ENCODE measurements around the gene REL.

DNA sequence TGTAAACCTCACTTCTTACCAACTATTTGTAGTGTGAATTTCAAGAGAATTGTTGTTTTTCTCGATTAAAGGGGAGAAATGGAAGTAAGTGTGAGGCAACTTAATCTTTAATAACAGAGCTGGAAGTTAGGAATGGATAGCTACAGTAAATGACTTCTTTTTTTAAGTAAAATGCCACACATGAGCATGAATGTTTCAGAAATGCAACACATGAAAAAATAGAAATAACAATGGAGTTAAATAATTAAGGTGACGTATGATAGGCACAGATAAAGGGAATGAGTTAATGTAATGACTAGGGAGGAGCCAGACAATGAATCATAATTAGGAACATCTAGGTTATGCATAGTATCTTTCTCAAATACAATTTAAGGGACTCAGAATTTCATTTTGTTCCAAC is 3.4 kb downstream of the REL start:
- TF ChIP-seq, protein P1, sequence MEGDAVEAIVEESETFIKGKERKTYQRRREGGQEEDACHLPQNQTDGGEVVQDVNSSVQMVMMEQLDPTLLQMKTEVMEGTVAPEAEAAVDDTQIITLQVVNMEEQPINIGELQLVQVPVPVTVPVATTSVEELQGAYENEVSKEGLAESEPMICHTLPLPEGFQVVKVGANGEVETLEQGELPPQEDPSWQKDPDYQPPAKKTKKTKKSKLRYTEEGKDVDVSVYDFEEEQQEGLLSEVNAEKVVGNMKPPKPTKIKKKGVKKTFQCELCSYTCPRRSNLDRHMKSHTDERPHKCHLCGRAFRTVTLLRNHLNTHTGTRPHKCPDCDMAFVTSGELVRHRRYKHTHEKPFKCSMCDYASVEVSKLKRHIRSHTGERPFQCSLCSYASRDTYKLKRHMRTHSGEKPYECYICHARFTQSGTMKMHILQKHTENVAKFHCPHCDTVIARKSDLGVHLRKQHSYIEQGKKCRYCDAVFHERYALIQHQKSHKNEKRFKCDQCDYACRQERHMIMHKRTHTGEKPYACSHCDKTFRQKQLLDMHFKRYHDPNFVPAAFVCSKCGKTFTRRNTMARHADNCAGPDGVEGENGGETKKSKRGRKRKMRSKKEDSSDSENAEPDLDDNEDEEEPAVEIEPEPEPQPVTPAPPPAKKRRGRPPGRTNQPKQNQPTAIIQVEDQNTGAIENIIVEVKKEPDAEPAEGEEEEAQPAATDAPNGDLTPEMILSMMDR (IDR thresholded peaks at IDR 0.05; ENCODE audit: insufficient read depth, low read length, poor library complexity, severe bottlenecking), result no peak
- no peak for TF ChIP-seq EZH2phosphoT487 (conservative IDR thresholded peaks at IDR 0.05; ENCODE audit: low read length)
